HG03432 (cell line): ENCODE measurements around the gene CLN6.

Experiments used
- ATAC-seq: cut with Tn5 transposase; IDR thresholded peaks from one replicate; pipeline ENCODE4 v1.9.1; 2021; ENCODE audit warnings: mild to moderate bottlenecking, moderate library complexity; ENCODE audit not compliant: unreplicated experiment

CLN6 gene

DNA sequence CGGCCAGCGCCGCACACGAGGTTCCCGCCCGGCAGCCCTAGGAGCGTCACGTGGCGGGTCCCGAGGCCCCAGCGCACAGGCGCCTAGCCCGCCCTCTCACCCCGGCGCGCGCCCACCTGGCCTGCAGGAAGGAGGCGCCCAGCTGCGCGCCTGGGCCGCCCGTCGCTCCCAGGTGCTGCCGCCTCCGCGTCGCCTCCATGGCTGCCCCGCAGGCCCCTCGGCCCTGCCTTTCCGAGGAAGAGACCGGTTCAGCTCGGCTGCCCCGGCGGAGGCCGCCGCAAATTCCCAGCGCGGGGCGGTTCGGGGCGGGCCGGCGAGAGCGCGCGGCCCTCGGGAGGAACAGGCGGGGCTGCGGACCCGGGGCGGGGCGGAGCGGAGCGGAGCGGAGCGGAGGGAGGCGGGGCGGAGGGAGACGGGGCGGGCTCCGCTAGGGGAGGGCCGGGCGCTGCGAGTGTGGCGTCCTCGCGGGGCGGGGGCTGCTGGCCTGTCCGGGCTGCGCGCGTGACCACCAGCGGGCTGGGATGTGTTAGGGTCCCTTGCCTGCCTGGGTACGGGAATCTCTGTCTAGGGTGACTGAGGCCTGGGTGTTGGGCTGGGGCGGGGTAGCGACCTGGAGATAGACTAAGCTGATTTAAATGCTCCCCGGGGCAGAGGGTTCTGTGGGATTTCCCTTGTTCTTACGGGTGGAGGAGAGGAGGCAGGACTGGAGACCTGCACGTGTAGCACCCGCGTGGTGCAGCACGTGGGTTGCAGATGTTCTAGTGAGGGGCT is at the start of gene CLN6:
CLN6 (minus strand) TSS at position 343 of the 771 bp plus-strand sequence; CDS start at position 199, 144 bp downstream.
- peak; percentile 78 for ATAC-seq

DNA sequence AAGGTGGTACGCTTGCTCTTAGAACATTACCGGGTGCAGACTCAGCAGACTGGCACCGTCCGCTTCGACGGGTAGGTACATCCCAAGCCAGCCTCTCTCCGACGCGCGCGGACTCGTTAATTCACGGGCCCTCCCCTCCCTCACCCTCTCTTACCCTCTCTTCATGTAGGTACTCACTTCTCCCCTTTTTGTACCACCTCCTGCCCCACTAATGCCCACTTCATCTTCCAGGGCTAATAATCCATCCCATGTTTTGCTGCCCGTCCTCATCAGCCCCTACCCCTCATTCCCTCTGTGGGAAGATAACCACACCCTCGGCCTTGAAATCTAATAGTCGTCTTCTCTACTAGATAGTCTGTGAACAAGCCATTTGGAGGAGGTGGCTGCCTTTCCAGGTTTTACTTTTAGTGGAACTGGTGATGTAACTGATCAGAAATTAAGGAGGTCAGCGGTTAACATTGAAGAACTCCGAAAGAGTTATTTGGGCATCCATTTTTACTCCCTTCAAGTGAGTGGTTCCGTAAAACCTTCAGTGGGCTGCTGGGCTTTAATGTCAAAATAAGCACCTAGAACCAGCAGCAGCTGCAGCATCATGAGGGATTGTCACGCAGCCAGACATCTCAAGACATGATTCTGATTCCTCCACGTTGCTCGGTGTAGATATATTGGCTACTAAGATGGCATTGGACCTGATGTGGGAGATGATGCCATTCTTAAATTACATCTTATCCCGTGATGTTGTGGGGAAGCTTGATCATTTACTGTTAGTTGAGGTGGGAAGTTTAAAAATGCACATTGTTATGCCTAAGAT is 49.3 kb upstream of the CLN6 start:
- no peak for ATAC-seq

- ATAC-seq, result no peak
These were observed 48.7 kb upstream of the CLN6 start for GRCh38 chr15:68278345-68278594.

DNA sequence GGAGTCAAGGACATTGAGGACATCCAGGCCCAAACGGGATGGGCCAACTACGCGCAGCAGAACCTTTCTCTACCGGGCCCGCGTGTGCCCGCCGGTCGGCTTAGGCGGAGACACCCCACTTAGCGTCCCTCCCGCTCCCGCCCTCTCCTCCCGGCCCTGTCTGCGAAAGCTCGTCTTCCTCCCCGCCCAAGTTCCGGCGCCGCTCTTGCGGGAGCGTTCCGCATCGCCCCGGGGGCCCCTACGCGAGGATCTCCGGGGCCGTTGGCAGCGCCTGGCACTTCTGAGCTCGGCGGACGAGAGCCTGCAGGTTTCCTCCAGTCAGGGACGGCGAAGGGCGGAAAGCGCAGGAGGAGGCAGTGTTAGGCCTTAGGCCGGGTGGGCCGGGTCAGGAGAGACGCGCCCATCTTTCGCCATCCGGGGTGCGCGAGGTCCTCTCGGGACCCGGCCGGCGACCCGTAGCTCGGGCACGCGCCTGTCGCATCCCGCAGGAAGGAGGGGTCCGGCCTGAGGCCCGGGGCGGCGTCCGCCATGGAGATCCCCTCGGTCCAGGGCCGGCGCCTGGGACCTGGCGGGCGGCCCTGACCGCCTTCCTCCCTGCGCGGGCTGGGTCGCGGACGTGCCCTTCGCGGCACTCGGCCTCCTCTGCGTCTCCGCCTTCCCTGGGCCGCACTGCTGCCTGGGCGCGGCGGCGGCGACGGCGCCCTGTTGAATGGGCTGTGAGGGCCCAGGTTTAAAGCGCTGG is 48.2 kb upstream of the CLN6 start, which contains the start of gene FEM1B:
FEM1B (plus strand) TSS at position 143 of the 742 bp plus-strand sequence. CDS start 673 bp downstream, outside the sequence.
- peak; percentile 82 for ATAC-seq

DNA sequence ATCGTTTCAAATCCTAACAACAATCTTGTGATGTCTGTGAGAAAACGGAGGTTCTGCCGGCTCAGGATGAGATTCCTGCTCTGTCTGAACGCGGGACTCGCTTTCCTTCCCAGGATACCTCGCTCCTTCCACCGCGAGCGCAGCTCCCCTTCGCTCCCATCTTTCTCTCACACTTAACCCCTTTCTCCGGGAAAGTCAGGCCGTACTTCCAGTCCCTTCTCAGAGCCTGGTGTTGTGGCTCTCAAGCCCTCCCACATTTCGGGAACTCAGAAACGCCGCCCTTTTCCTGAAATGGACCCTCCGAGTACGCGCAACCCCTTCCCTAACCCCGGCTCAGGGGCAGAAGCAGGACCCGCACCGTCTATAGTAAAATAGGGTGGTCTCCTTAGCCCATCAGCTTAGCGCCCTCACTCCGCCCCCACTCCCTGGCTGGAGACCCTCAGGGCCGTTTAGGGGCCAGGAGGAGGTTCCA is 47.6 kb upstream of the CLN6 start:
- ATAC-seq, result no peak

DNA sequence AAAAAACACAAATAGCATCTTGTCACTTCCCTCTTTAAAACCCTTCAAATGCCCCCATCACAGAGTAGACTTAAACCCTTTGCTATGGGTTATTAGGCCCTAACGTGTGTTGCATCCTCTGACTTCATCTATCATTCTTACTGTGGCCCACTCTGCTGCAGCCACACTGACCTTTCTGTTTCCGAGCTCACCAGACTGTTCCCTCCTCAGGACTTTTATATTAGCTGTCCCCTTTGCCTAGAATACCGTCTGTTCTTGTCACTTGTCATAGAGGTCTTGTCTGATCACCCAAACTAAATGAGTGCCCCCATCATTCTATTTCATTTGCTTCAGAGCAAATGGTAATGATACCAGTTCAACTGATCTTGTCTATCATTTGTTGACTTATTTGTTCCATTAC is 47.1 kb upstream of the CLN6 start:
- ATAC-seq, result no peak

GRCh38 chr15:68275165-68275746 is 45.7 kb upstream of the CLN6 start:
- ATAC-seq, result no peak

DNA sequence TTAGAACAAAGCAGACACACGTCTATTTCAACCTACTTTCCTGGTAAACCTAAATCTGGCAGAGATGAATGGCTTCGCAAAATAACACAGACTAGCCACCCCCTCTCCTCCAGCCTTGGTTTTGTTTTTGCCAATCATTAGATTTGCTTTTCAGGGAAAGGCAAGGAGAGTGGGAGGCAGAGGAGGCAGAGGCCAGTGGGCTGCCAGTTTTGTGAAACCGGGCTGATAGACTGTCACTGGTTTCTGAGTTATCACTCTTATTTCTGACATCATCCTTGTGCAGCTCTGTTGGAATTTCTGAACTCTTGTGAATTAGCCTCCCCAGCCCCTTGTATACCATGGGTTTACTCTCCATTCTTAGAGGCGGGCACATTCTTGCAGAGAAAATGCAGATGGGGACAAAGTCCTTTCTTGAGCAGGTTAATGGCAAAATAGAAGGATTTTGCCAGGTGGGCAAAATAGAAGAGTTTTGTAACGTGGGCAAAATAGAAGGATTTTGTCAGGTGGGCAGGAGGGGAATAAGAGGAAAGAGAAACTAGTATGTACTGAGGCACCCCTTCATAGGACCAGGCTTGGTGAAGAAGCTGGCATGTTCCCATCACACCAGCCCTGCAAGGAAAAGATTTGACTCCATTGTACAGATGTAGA is 44.8 kb upstream of the CLN6 start:
- no peak for ATAC-seq

DNA sequence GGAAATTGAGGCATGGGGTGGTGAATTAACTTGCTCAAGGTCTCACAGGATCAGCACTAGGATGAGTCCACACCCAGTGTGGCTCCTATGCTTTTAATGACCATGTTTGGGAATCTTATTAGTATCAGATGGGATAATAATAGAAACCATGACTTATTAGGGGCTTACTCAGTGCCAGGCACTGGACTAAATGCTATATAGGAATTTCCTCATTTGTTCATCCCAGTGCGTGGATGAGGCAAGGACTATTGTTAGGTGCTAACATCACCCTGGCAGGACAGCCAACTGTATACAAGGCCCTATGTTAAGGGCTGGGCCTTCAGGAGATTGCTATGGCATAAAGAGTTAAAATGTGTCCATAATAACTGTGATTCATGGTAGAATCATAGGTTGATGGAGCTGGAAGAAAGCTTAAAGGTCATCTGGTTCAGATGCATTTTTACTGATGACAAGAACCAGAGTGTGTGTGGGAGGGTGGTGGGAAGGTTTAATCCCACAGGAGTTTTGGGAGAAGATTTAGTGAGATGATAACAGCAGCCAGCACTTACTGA is 43.3 kb upstream of the CLN6 start:
- no peak for ATAC-seq

DNA sequence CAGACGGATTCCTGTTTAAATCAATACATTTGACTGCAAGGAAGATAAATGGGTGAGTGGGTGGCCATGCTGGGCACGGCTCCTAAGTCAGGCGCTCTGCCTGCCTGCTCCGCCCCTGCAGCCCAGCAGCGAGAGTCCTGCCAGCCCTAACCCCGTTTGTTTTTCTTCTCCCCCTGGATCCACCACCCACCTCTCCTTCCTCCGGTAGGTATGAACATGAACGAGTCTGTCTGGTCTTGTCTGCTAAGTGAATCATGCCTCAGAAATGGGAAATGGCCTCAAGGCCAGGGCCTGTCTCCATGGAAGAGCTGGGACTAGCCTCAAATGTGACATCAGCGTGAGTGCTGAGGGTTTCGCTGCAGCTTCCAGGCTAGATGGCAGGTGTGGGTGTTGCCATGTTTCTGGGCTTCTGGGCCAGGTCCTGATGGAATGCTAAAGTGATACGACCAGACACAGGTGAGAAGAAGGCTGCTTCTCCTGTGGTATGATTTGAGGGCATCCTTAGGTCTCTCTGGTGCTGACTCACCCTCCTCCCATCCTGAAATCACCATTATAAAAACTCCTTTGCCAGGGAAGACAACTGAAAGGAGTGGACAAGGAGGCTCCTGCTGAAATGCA is 42.4 kb upstream of the CLN6 start:
- no peak for ATAC-seq

DNA sequence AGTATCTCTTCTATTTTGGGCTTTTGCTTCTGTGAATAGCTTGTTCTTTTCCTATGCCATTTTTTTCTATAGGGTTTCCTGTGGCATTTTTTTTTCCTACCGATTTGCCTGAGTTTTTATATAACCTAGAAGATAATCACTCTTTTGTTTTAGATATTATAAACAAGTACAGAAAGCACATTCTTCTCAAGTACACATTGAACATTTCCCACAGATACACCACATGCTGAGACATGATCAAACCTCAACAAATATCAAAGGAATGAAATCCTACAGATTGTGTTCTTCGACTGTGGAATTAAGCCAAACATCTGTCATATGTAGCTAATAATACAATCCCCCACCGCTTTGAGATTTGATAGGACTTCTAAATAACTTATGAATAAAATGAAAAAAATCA is 38.9 kb upstream of the CLN6 start:
- ATAC-seq, result no peak

DNA sequence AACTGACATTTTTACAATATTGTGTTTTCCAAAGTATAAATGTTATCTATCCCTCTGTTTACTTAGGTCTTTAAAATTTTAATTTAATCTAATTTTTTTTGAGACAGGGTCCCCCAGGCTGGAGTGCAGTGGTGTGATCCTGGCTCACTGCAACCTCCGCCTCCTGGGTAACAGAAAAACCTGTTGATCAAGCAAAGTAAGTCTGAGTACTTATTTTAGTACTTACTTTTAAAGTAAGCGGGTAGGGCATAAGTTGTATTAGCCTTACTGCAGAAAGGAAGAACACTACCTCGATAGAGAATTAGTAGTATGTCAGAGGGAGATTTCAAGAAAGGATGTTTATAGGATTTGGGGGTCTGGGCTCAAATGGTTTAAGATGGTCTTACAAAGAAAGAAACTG is 36.1 kb upstream of the CLN6 start:
- no peak for ATAC-seq

DNA sequence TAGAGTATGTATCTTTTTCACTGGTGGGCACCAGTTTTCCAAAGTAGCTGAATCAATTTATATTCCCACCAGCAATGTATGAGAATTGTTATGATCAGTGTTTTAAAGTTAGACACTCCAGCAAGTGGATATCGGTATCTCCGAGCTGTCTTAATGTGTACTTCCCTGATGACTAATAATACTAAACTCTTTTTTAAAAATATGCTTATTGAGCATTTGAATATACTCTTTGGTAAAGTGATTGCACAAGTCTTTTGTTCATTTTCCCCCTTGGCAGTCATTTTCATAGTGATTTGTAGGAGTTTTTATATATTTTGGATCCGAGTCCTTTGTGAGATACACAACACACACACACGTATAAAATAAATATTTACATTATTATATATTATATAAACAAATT is 35.6 kb upstream of the CLN6 start:
- ATAC-seq, result no peak

- ATAC-seq, result no peak
These were observed 34.8 kb upstream of the CLN6 start for GRCh38 chr15:68264282-68264681.

DNA sequence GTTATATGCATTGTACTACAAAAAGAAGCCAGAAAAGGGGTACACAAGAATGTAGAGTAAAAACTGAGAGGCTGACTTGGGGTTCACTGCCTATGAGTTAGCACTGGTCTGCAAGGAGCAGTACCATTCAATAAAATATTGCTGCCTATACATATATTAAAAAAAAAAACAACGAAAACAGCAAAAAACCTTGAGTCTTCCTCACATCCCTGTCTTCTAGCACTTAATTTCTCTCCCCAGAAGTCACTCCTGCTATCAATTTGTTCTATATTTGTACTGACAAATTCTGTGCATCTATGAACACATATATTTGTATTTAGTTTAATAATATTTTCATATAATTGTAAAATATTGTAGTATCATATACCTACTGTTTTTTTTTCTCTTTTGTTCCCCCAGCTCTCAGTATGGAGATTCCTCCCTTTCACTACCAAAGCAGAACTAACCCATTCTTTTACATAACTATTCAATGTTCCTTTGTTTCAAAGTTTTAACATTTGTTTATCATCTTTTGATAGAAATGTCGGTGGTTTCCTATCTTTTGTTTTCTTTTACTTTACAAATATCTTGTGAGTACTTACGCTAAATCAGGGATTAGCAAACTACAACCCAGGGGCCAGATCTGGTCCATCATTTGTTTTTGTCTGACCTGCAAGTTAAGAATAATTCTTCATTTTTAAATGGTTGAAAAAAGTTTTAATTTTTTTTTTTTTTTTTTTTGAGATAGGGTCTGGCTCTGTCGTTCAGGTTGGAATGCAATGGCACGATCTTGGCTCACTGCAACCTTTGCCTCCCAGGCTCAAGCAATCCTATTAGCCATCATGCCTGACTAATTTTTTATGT is 33.2 kb upstream of the CLN6 start:
- ATAC-seq, result no peak

DNA sequence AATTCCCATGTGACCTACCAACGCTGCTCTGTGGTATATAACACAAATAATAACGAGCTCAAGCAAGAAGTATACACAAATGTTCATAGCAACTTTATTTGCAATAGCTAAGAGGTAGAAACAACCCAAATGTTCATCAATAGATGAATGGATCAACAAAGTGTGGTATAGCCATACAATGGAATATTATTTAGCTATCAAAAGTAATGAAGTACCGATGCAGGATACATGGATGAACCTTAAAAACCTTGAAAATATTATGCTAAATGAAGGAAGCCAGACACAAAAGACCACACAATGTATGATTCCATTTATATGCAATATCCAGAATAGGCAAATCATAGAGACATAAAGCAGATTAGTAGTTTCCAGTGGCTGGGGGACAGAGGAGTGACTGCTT is 32.5 kb upstream of the CLN6 start:
- ATAC-seq, result no peak

DNA sequence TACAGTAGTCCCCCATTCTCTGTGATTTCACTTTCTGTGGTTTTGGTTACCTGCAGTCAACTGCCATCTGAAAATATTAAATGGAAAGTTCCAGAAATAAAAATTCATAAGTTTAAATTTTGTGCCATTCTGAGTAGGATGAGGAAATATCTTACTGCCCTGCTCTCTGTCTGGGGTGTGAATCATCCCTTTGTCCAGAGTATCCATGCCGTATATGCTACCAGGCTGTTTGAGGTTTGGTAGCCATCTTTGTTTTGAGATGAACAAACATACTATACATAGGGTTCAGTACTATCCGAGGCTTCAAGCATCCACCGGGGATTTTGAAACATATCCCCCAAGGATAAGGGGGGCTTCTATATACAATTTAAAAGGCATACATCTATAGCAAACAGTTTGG is 31.7 kb upstream of the CLN6 start:
- ATAC-seq, result no peak

DNA sequence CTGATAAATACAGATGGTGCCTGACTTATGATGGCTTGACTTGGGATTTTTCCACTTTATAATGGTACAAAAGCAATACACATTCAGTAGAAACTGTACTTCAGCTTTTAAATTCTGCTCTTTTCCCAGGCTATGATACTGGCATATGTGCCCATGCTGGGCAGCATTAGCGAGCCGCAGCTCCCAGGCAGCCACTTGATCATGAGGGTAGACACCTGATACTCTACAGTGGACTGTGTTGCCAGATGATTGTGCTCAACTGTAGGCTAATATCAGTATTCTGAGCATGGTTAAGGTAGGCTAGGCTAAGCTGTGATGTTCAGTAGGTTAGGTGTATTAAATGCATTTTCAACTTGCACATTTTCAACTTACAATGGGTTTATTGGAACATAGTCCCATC is 30.4 kb upstream of the CLN6 start:
- no peak for ATAC-seq

DNA sequence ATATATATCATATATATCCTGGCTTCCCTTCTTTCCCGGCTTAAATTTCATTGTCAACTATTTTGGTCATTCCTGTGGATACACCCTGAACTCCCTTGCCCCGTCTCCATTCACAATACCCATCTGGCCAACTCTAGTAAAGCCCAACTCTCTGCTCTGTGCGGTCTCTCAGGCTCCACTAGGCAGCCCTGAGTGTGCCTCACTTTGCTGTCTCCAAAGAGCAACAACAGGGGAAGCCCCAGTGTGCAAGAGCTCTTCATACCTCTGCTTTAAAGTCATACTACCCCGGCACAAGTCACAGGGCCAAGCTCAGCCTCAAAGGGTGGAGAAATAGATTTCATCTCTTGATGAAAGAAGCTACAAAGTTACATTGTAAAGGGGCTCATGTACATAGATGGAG is 29.2 kb upstream of the CLN6 start:
- no peak for ATAC-seq
